Measurements from ENCODE around the gene MMP17. TPM values are rescaled to one million over a fixed set of nuclear protein-coding genes. Genes with fewer than 3 reads are reported as not detected.
A peak's percentile ranks its signal among the peaks of the same experiment; 100 is the strongest.

The MMP17 gene
- total RNA-seq, 2 donors from 2014 or later, result 10.9 to 12.0 TPM

GRCh38 chr12:131862600-131862993 is 34.4 kb downstream of the MMP17 start:
- WGBS, 2 experiments (ENCODE audit: insufficient coverage in 1 of 2, insufficient read length in 1 of 2), result 73 to 80% methylated on average over 8 to 14 of the region's 14 CpGs
- H3K4me3 Mint-ChIP-seq, result no peak overlapping the region
- H3K4me1 ChIP-seq (ENCODE audit: control insufficient read depth, insufficient read depth, low read length), result no peaks in the 10 kb centered on the region
- no peak for DNase-seq
- peaks cover 12% of the 10 kb centered on the region for H3K4me1 Mint-ChIP-seq
- no peak overlapping the region for H3K9ac ChIP-seq (ENCODE audit: extremely low read depth, low read length, poor library complexity, severe bottlenecking)
- peaks cover 2% of the 10 kb centered on the region for H3K27me3 Mint-ChIP-seq (ENCODE audit: insufficient read depth)
- H3K9me3 ChIP-seq (ENCODE audit: control insufficient read depth, low read length), result no peaks in the 10 kb centered on the region
- no peak overlapping the region for H3K4me3 ChIP-seq (ENCODE audit: low read length)
- peak overlapping the region; percentile 63 for H3K27ac ChIP-seq (ENCODE audit: low read depth, low read length)
- no peaks in the 10 kb centered on the region for H3K9me3 Mint-ChIP-seq
- no peaks in the 10 kb centered on the region for H3K36me3 ChIP-seq (ENCODE audit: control insufficient read depth, insufficient read depth, low read length)
- no peaks in the 10 kb centered on the region for H3K27me3 ChIP-seq (ENCODE audit: control insufficient read depth, insufficient read depth, low read length, poor library complexity, severe bottlenecking)
- no peak overlapping the region for H3K27ac Mint-ChIP-seq
- H3K36me3 Mint-ChIP-seq (ENCODE audit: low read depth), result no peaks in the 10 kb centered on the region
- TF ChIP-seq, protein P1, sequence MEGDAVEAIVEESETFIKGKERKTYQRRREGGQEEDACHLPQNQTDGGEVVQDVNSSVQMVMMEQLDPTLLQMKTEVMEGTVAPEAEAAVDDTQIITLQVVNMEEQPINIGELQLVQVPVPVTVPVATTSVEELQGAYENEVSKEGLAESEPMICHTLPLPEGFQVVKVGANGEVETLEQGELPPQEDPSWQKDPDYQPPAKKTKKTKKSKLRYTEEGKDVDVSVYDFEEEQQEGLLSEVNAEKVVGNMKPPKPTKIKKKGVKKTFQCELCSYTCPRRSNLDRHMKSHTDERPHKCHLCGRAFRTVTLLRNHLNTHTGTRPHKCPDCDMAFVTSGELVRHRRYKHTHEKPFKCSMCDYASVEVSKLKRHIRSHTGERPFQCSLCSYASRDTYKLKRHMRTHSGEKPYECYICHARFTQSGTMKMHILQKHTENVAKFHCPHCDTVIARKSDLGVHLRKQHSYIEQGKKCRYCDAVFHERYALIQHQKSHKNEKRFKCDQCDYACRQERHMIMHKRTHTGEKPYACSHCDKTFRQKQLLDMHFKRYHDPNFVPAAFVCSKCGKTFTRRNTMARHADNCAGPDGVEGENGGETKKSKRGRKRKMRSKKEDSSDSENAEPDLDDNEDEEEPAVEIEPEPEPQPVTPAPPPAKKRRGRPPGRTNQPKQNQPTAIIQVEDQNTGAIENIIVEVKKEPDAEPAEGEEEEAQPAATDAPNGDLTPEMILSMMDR (conservative IDR thresholded peaks at IDR 0.05), result no peak

DNA sequence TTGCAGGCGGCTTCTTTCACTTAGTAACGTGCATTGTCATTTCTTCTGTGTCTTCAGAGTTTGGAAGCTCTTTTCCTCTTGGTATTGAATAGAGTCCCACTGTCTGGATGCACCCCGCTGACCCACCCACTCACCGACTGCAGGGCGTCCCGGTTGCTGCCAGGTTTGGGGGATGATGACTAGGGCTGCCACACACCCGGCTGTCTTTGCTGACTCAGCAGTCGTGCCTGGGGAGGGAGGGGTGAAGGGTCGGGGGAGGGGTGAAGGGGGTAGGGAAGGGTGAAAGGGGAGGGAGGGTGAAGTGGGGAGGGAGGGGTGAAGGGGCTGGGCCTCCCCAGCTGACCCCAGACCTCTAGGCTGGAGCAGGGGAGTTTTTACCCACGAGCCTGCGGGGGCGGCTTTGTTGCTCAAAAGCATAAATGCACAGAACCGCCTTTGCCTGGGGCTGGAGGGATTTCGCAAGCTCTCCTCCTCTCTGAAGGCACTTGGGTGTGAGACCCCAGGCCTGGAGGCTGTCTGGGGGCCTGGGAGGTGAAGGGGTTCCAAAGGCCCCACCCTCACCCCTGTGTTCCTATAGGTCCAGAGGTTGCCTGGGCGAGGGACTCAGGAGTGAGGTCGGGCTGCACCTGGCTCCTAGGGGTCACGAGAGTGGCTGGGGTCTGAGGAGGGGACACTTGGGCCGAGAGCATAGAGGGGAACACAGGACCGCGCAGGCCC is 35.0 kb downstream of the MMP17 start:
- no peaks in the 10 kb centered on the region for H3K9me3 ChIP-seq (ENCODE audit: control insufficient read depth, low read length)
- no peaks in the 10 kb centered on the region for H3K36me3 ChIP-seq (ENCODE audit: control insufficient read depth, insufficient read depth, low read length)
- H3K27me3 ChIP-seq (ENCODE audit: control insufficient read depth, insufficient read depth, low read length, poor library complexity, severe bottlenecking), result no peaks in the 10 kb centered on the region
- Mint-ChIP-seq H3K36me3 (ENCODE audit: low read depth) (no peaks in the 10 kb centered on the region), H3K4me3 (no peak overlapping the region), H3K27ac (no peak overlapping the region), H3K27me3 (ENCODE audit: insufficient read depth) (peaks cover 2% of the 10 kb centered on the region), H3K4me1 (peaks cover 12% of the 10 kb centered on the region), H3K9me3 (no peaks in the 10 kb centered on the region)
- peak; percentile 65 for DNase-seq
- no peak overlapping the region for H3K9ac ChIP-seq (ENCODE audit: extremely low read depth, low read length, poor library complexity, severe bottlenecking)
- WGBS, 2 experiments (ENCODE audit: insufficient coverage in 1 of 2, insufficient read length in 1 of 2), result 73 to 83% methylated on average over 7 to 20 of the region's 20 CpGs
- H3K27ac ChIP-seq (ENCODE audit: low read depth, low read length), result peak overlapping the region; percentile 63
- H3K4me1 ChIP-seq (ENCODE audit: control insufficient read depth, insufficient read depth, low read length), result no peaks in the 10 kb centered on the region
- no peak overlapping the region for H3K4me3 ChIP-seq (ENCODE audit: low read length)
- TF ChIP-seq, protein P1 (conservative IDR thresholded peaks at IDR 0.05), result no peak

GRCh38 chr12:131863711-131864396 is 35.7 kb downstream of the MMP17 start:
- H3K27ac Mint-ChIP-seq, result no peak overlapping the region

More at GRCh38 chr12:131863711-131864396, 35.7 kb downstream of the MMP17 start:
- Histone ChIP-seq H3K27ac (ENCODE audit: low read depth, low read length) (no peak overlapping the region), H3K9me3 (ENCODE audit: control insufficient read depth, low read length) (no peaks in the 10 kb centered on the region), H3K9ac (ENCODE audit: extremely low read depth, low read length, poor library complexity, severe bottlenecking) (no peak overlapping the region), H3K27me3 (ENCODE audit: control insufficient read depth, insufficient read depth, low read length, poor library complexity, severe bottlenecking) (no peaks in the 10 kb centered on the region), H3K4me1 (ENCODE audit: control insufficient read depth, insufficient read depth, low read length) (no peaks in the 10 kb centered on the region), H3K4me3 (ENCODE audit: low read length) (no peak overlapping the region), H3K36me3 (ENCODE audit: control insufficient read depth, insufficient read depth, low read length) (no peaks in the 10 kb centered on the region)
- Mint-ChIP-seq H3K36me3 (ENCODE audit: low read depth) (no peaks in the 10 kb centered on the region), H3K27me3 (ENCODE audit: insufficient read depth) (no peaks in the 10 kb centered on the region), H3K4me1 (peaks cover 7% of the 10 kb centered on the region), H3K4me3 (no peak overlapping the region), H3K9me3 (no peaks in the 10 kb centered on the region)
- DNase-seq, result peak; percentile 75
- 86 to 87% methylated on average over 14 to 24 of the region's 24 CpGs for WGBS, 2 experiments (ENCODE audit: insufficient coverage in 1 of 2, insufficient read length in 1 of 2)
- TF ChIP-seq, protein P1 (conservative IDR thresholded peaks at IDR 0.05), result no peak
